ENCODE results near the gene NTM.
"Not testable (repeated sequence)": the region's sequence is repeated elsewhere in the genome, so short reads cannot be mapped to it uniquely, and the experiment has no call there.

Gene NTM

GRCh38 chr11:131370090-131370751, at the start of gene NTM:
Gene NTM, plus strand, starts transcription at chr11:131370615.
- no peak for DNase-seq

- no peak for DNase-seq
Observed at GRCh38 chr11:131324921-131325570, 45.4 kb upstream of the NTM start.

GRCh38 chr11:131326829-131327228, 43.6 kb upstream of the NTM start:
- no peak for DNase-seq

GRCh38 chr11:131327421-131327820, 43.0 kb upstream of the NTM start:
- no peak for DNase-seq

- no peak for DNase-seq
Observed at GRCh38 chr11:131328843-131329242, 41.6 kb upstream of the NTM start.

GRCh38 chr11:131331010-131331409, 39.4 kb upstream of the NTM start:
- DNase-seq, result no peak

- no peak for DNase-seq
Observed at GRCh38 chr11:131331546-131331945, 38.9 kb upstream of the NTM start.

- DNase-seq, result no peak
Observed at GRCh38 chr11:131334601-131335000, 35.8 kb upstream of the NTM start.

- not testable (repeated sequence) for DNase-seq
Observed at GRCh38 chr11:131341900-131342299, 28.5 kb upstream of the NTM start.

- not testable (repeated sequence) for DNase-seq
Observed at GRCh38 chr11:131342442-131342841, 28.0 kb upstream of the NTM start.

GRCh38 chr11:131345406-131345805, 25.0 kb upstream of the NTM start:
- no peak for DNase-seq

- no peak for DNase-seq
Observed at GRCh38 chr11:131349368-131350086, 20.9 kb upstream of the NTM start.

GRCh38 chr11:131350872-131351271, 19.5 kb upstream of the NTM start:
- DNase-seq, result no peak

- no peak for DNase-seq
Observed at GRCh38 chr11:131351848-131352247, 18.6 kb upstream of the NTM start.

- DNase-seq, result no peak
Observed at GRCh38 chr11:131353766-131354165, 16.6 kb upstream of the NTM start.

GRCh38 chr11:131354251-131354701, 16.1 kb upstream of the NTM start:
- DNase-seq, result no peak

- DNase-seq, result no peak
Observed at GRCh38 chr11:131356206-131356605, 14.2 kb upstream of the NTM start.

GRCh38 chr11:131365329-131365930, 5.0 kb upstream of the NTM start:
- DNase-seq, result no peak

GRCh38 chr11:131370901-131371790, 731 bp downstream of the NTM start:
- DNase-seq, result no peak

GRCh38 chr11:131371791-131372104, 1.3 kb downstream of the NTM start:
- no peak for DNase-seq

GRCh38 chr11:131372234-131372962, 2.0 kb downstream of the NTM start:
- no peak for DNase-seq
